GM23248 (cell line): ENCODE data around the gene ADORA1. TPM values are rescaled to one million over a fixed set of nuclear protein-coding genes. Genes with fewer than 3 reads are reported as not detected.

Source experiments
- DNase-seq: peaks from one replicate; pipeline ENCODE4 v3.0.0-alpha.2; 2015
- H2AFZ ChIP-seq: fragments of 200-600 bp; sonication (generic); 2 replicates; pipeline ENCODE4 v1.6.1; 2016; ENCODE audit warnings: antibody characterized with exemption
- H3F3A ChIP-seq: fragments of 200-600 bp; sonication (generic); 2 replicates; pipeline ENCODE4 v1.6.1; 2016; ENCODE audit warnings: mild to moderate bottlenecking, antibody characterized with exemption, mixed run types; ENCODE audit not compliant: insufficient read depth
- H3K27ac ChIP-seq: fragments of 200-600 bp; sonication (generic); 2 replicates; pipeline ENCODE4 v1.5.1; 2016; ENCODE audit warnings: mild to moderate bottlenecking
- H3K27me3 ChIP-seq: fragments of 200-600 bp; sonication (generic); replicated peaks from 2 replicates; pipeline ENCODE4 v1.6.1; 2016; ENCODE audit warnings: mild to moderate bottlenecking; ENCODE audit not compliant: insufficient read depth
- H3K36me3 ChIP-seq: fragments of 200-600 bp; sonication (generic); 2 replicates; pipeline ENCODE4 v1.6.1; 2016; ENCODE audit warnings: low read depth, mild to moderate bottlenecking
- H3K4me1 ChIP-seq: fragments of 200-600 bp; sonication (generic); 2 replicates; pipeline ENCODE4 v1.6.1; 2016; ENCODE audit warnings: mild to moderate bottlenecking; ENCODE audit not compliant: insufficient read depth
- H3K4me2 ChIP-seq: fragments of 200-600 bp; sonication (generic); one replicate; pipeline ENCODE4 v1.6.1; 2016; ENCODE audit warnings: mild to moderate bottlenecking; ENCODE audit not compliant: unreplicated experiment
- H3K4me3 ChIP-seq: fragments of 200-600 bp; sonication (generic); 2 replicates; pipeline ENCODE4 v1.5.1; 2016; ENCODE audit warnings: mild to moderate bottlenecking
- H3K79me2 ChIP-seq: fragments of 200-600 bp; sonication (generic); 2 replicates; pipeline ENCODE4 v1.6.1; 2016; ENCODE audit warnings: mild to moderate bottlenecking; ENCODE audit not compliant: insufficient read depth
- H3K9ac ChIP-seq: fragments of 200-600 bp; sonication (generic); 2 replicates; pipeline ENCODE4 v1.6.1; 2016; ENCODE audit warnings: mild to moderate bottlenecking
- H3K9me2 ChIP-seq: fragments of 200-600 bp; sonication (generic); 2 replicates; pipeline ENCODE4 v1.6.1; 2016; ENCODE audit warnings: mixed run types, mild to moderate bottlenecking, moderate library complexity; ENCODE audit not compliant: insufficient read depth
- H3K9me3 ChIP-seq: fragments of 200-600 bp; sonication (generic); one replicate; pipeline ENCODE4 v1.6.1; 2017; ENCODE audit warnings: low read depth
- H4K20me1 ChIP-seq: fragments of 200-600 bp; sonication (generic); 2 replicates; pipeline ENCODE4 v1.6.0; 2016; ENCODE audit not compliant: insufficient read depth
- EZH2 ChIP-seq: fragments of 200-600 bp; sonication (generic); IDR thresholded peaks from 2 replicates; pipeline ENCODE4 v1.6.1; 2018; ENCODE audit warnings: antibody characterized with exemption, mild to moderate bottlenecking; ENCODE audit not compliant: insufficient read depth, poor library complexity, severe bottlenecking
- EZH2phosphoT487 ChIP-seq: fragments of 200-600 bp; sonication (generic); IDR thresholded peaks from 2 replicates; pipeline ENCODE4 v1.6.1; 2018; ENCODE audit warnings: antibody characterized with exemption, moderate library complexity, mild to moderate bottlenecking, low read depth; ENCODE audit not compliant: insufficient read depth
- WGBS, 2 experiments: methylation state at CpG; one replicate each; pipeline ENCODE4 v1.1.6; 2015 to 2017; ENCODE audit warnings: low lambda C conversion rate in 2 of 2, low coverage in 1 of 2; ENCODE audit errors: missing lambda C conversion rate in 2 of 2; 5-methylcytosine and 5-hydroxymethylcytosine counted together
- in situ Hi-C: fragments of 300-500 bp; cut with MboI; formaldehyde crosslinking; loops from 2 replicates; pipeline ENCODE4 v1.15.0; 2020
- polyA plus RNA-seq: library from polyadenylated mRNA; unstranded; fragments of >200 nt; fragmentation: Nextera tagmentation; extraction: Ambion mirVana; gene quantifications from 2 replicates; pipeline ENCODE4 v1.2.1, GENCODE V29; 2016
- total RNA-seq: library from RNA; depleted of rRNA; stranded (reverse); fragments of >200 nt; shearing (Covaris generic); gene quantifications from 2 replicates; pipeline ENCODE4 v1.2.3, GENCODE V29; 2014

ADORA1 gene
- total and polyA plus RNA-seq, 2 experiments from 2014 or later, result 2.2 to 5.8 TPM

GRCh38 chr1:203144661-203145060 lies 17.1 kb downstream of the ADORA1 start:
- Histone ChIP-seq H3F3A (peaks cover 3% of the 10 kb centered on the region; the same call in 1 of the 2 replicates), H3K9me2 (no peaks in the 10 kb centered on the region), H2AFZ (no peak overlapping the region), H4K20me1 (no peaks in the 10 kb centered on the region), H3K4me3 (no peak overlapping the region), H3K4me1 (peaks cover 11% of the 10 kb centered on the region; the same call in 1 of the 2 replicates), H3K36me3 (no peaks in the 10 kb centered on the region), H3K9ac (no peak overlapping the region), H3K79me2 (no peaks in the 10 kb centered on the region), H3K4me2 (no peak overlapping the region), H3K27ac (no peak overlapping the region), H3K27me3 (no peaks in the 10 kb centered on the region), H3K9me3 (no peaks in the 10 kb centered on the region)
- in situ Hi-C loops, result no loop called here
- DNase-seq, result peak; percentile 50
- TF ChIP-seq EZH2, result no peak
- no peak for TF ChIP-seq EZH2phosphoT487
- 36 to 48% methylated on average over 6 of the region's 6 CpGs for WGBS, 2 experiments

- no peaks in the 10 kb centered on the region for H3K27me3 ChIP-seq
- no peaks in the 10 kb centered on the region for H3K9me3 ChIP-seq
- H3K4me1 ChIP-seq, result peaks cover 11% of the 10 kb centered on the region; the same call in 1 of the 2 replicates
- no peaks in the 10 kb centered on the region for H4K20me1 ChIP-seq
- no peak overlapping the region for H3K27ac ChIP-seq
- no peak overlapping the region for H3K4me3 ChIP-seq
- H3K4me2 ChIP-seq, result no peak overlapping the region
- peaks cover 3% of the 10 kb centered on the region; the same call in 1 of the 2 replicates for H3F3A ChIP-seq
- no peaks in the 10 kb centered on the region for H3K79me2 ChIP-seq
- 90% methylated on average over 13 of the region's 13 CpGs for WGBS, 2 experiments
- no peaks in the 10 kb centered on the region for H3K9me2 ChIP-seq
- no peak overlapping the region for H2AFZ ChIP-seq
- TF ChIP-seq EZH2 (no peak), EZH2phosphoT487 (no peak)
- H3K9ac ChIP-seq, result no peak overlapping the region
- in situ Hi-C loops, result no loop called here
- H3K36me3 ChIP-seq, result no peaks in the 10 kb centered on the region
- DNase-seq, result no peak
These were observed 18.0 kb downstream of the ADORA1 start for GRCh38 chr1:203145321-203146041.

- H3K27ac ChIP-seq, result no peak overlapping the region
- no peak for DNase-seq
- H3K4me2 ChIP-seq, result no peak overlapping the region
- WGBS, 2 experiments, result 97 to 98% methylated on average over 2 of the region's 2 CpGs
- H3K4me1 ChIP-seq, result peaks cover 11% of the 10 kb centered on the region; the same call in 1 of the 2 replicates
- TF ChIP-seq EZH2phosphoT487, result no peak
- no peak for TF ChIP-seq EZH2
- no peaks in the 10 kb centered on the region for H3K9me2 ChIP-seq
- no peaks in the 10 kb centered on the region for H3K9me3 ChIP-seq
- H2AFZ ChIP-seq, result no peak overlapping the region
- no peaks in the 10 kb centered on the region for H3K27me3 ChIP-seq
- H3K36me3 ChIP-seq, result no peaks in the 10 kb centered on the region
- in situ Hi-C loops, result no loop called here
- no peak overlapping the region for H3K4me3 ChIP-seq
- no peaks in the 10 kb centered on the region for H3K79me2 ChIP-seq
- H4K20me1 ChIP-seq, result no peaks in the 10 kb centered on the region
- peaks cover 3% of the 10 kb centered on the region; the same call in 1 of the 2 replicates for H3F3A ChIP-seq
- H3K9ac ChIP-seq, result no peak overlapping the region
These were observed 18.5 kb downstream of the ADORA1 start for GRCh38 chr1:203146042-203146369.

- H3K4me2 ChIP-seq, result no peak overlapping the region
- TF ChIP-seq EZH2phosphoT487 (no peak), EZH2 (no peak)
- H3K4me3 ChIP-seq, result no peak overlapping the region
- in situ Hi-C loops, result no loop called here
- no peak overlapping the region for H2AFZ ChIP-seq
- no peaks in the 10 kb centered on the region for H3K79me2 ChIP-seq
- H3K27me3 ChIP-seq, result no peaks in the 10 kb centered on the region
- peaks cover 11% of the 10 kb centered on the region; the same call in 1 of the 2 replicates for H3K4me1 ChIP-seq
- DNase-seq, result no peak
- H3K9me2 ChIP-seq, result no peaks in the 10 kb centered on the region
- H4K20me1 ChIP-seq, result no peaks in the 10 kb centered on the region
- H3F3A ChIP-seq, result peaks cover 3% of the 10 kb centered on the region; the same call in 1 of the 2 replicates
- H3K9ac ChIP-seq, result no peak overlapping the region
- no peaks in the 10 kb centered on the region for H3K36me3 ChIP-seq
- H3K9me3 ChIP-seq, result no peaks in the 10 kb centered on the region
- H3K27ac ChIP-seq, result no peak overlapping the region
- 75 to 80% methylated on average over 6 to 7 of the region's 7 CpGs for WGBS, 2 experiments
These were observed 19.0 kb downstream of the ADORA1 start for GRCh38 chr1:203146537-203146936.
